Neural cell (in vitro differentiated cells): ENCODE results near the gene SRGAP3. TPM values are rescaled to one million over a fixed set of nuclear protein-coding genes. Genes with fewer than 3 reads are reported as not detected.

ENCODE experiments used
- H2AFZ ChIP-seq: fragments of 200-600, 300-800 bp; sonication (generic), shearing (Covaris generic); 2 replicates; pipeline ENCODE4 v1.6.0; 2014; ENCODE audit warnings: low read depth, mild to moderate bottlenecking, antibody characterized with exemption, low read length, moderate library complexity
- H3F3A ChIP-seq: fragments of 200-600 bp; shearing (Covaris generic); 2 replicates; pipeline ENCODE4 v1.6.1; 2016; ENCODE audit warnings: mild to moderate bottlenecking, moderate library complexity, mixed read lengths, antibody characterized with exemption, low read length; ENCODE audit not compliant: insufficient read depth, poor library complexity, severe bottlenecking
- H3K27ac ChIP-seq: fragments of 200-600, 300-800 bp; sonication (generic), shearing (Covaris generic); 2 replicates; pipeline ENCODE4 v1.5.1; 2014; ENCODE audit warnings: mild to moderate bottlenecking, low read length, moderate library complexity
- H3K27me3 ChIP-seq: fragments of 300-800, 200-600 bp; sonication (generic), shearing (Covaris generic); 2 replicates; pipeline ENCODE4 v1.6.0; 2014; ENCODE audit warnings: mild to moderate bottlenecking, low read depth, low read length, moderate library complexity; ENCODE audit not compliant: insufficient read depth
- H3K36me3 ChIP-seq: fragments of 300-800, 200-600 bp; sonication (generic), shearing (Covaris generic); 2 replicates; pipeline ENCODE4 v1.5.1; 2014; ENCODE audit warnings: mild to moderate bottlenecking, antibody characterized with exemption, low read length, moderate library complexity; ENCODE audit not compliant: insufficient read depth
- H3K4me2 ChIP-seq: fragments of 300-800, 200-600 bp; sonication (generic), shearing (Covaris generic); 2 replicates; pipeline ENCODE4 v1.6.0; 2014; ENCODE audit warnings: mild to moderate bottlenecking, low read length
- H3K4me3 ChIP-seq: fragments of 300-800, 200-600 bp; sonication (generic), shearing (Covaris generic); 2 replicates; pipeline ENCODE4 v1.5.1; 2014; ENCODE audit warnings: mild to moderate bottlenecking, low read length, moderate library complexity
- H3K79me2 ChIP-seq: fragments of 200-600 bp; shearing (Covaris generic); replicated peaks from 2 replicates; pipeline ENCODE4 v1.6.0; 2014; ENCODE audit warnings: mild to moderate bottlenecking, low read length, moderate library complexity; ENCODE audit not compliant: insufficient read depth
- H3K9ac ChIP-seq: fragments of 300-800, 200-600 bp; sonication (generic), shearing (Covaris generic); 2 replicates; pipeline ENCODE4 v1.6.1; 2016; ENCODE audit warnings: mild to moderate bottlenecking, low read length, mixed read lengths
- H3K9me2 ChIP-seq: fragments of 200-600 bp; shearing (Covaris generic); 2 replicates; pipeline ENCODE4 v1.6.1; 2016; ENCODE audit warnings: mild to moderate bottlenecking, low read length, mixed read lengths; ENCODE audit not compliant: insufficient read depth
- H3K9me3 ChIP-seq: fragments of 200-600, 300-800 bp; sonication (generic), shearing (Covaris generic); 2 replicates; pipeline ENCODE4 v1.6.1; 2016; ENCODE audit warnings: mild to moderate bottlenecking, mixed run types, low read length, moderate library complexity, mixed read lengths
- H4K20me1 ChIP-seq: fragments of 200-600 bp; shearing (Covaris generic); 2 replicates; pipeline ENCODE4 v1.6.1; 2016; ENCODE audit warnings: mild to moderate bottlenecking, mixed run types; ENCODE audit not compliant: insufficient read depth
- CTCF ChIP-seq: fragments of 450-650 bp; IDR thresholded peaks from 2 replicates; pipeline ENCODE4 v1.5.1; 2014; ENCODE audit warnings: antibody characterized with exemption, mild to moderate bottlenecking, moderate library complexity; ENCODE audit not compliant: poor library complexity, severe bottlenecking
- EP300 ChIP-seq: fragments of 450-650 bp; conservative IDR thresholded peaks from 2 replicates; pipeline ENCODE4 v1.6.1; 2014; ENCODE audit warnings: antibody characterized with exemption, mild to moderate bottlenecking, moderate library complexity; ENCODE audit not compliant: poor library complexity, severe bottlenecking
- EZH2 ChIP-seq: fragments of 200-600, 300-800 bp; shearing (Covaris generic), sonication (generic); IDR thresholded peaks from 2 replicates; pipeline ENCODE4 v1.6.1; 2014; ENCODE audit warnings: antibody characterized with exemption, low read length, borderline replicate concordance, mild to moderate bottlenecking; ENCODE audit not compliant: insufficient read depth, poor library complexity, severe bottlenecking
- MXI1 ChIP-seq: fragments of 450-650 bp; conservative IDR thresholded peaks from 2 replicates; pipeline ENCODE4 v1.6.1; 2014; ENCODE audit warnings: antibody characterized with exemption, mild to moderate bottlenecking; ENCODE audit not compliant: poor library complexity, severe bottlenecking
- POLR2AphosphoS5 ChIP-seq: IDR thresholded peaks from 2 replicates; pipeline ENCODE4 v1.6.1; 2012
- RAD21 ChIP-seq: fragments of 450-650 bp; conservative IDR thresholded peaks from 2 replicates; pipeline ENCODE4 v1.6.1; 2014; ENCODE audit warnings: antibody characterized with exemption, mild to moderate bottlenecking, moderate library complexity
- REST ChIP-seq: IDR thresholded peaks from 2 replicates; pipeline ENCODE4 v1.6.1; 2012; ENCODE audit warnings: borderline replicate concordance
- SMC3 ChIP-seq: fragments of 450-650 bp; conservative IDR thresholded peaks from 2 replicates; pipeline ENCODE4 v1.6.1; 2014; ENCODE audit warnings: antibody characterized with exemption, mild to moderate bottlenecking, moderate library complexity; ENCODE audit not compliant: poor library complexity
- TAF1 ChIP-seq: IDR thresholded peaks from 2 replicates; pipeline ENCODE4 v1.6.1; 2012; ENCODE audit warnings: low read depth
- polyA plus RNA-seq: library from polyadenylated mRNA; depleted of rRNA; stranded (reverse); fragments of >200 nt; gene quantifications from 2 replicates; pipeline ENCODE4 v1.2.3, GENCODE V29; 2014

SRGAP3 gene
- polyA plus RNA-seq, 1 donor from 2014 or later = 31.5 TPM

- H3K9ac ChIP-seq = no peak overlapping the region
- TF ChIP-seq CTCF (no peak), MXI1 (no peak)
- no peaks in the 10 kb centered on the region for H3K36me3 ChIP-seq
- H3K27me3 ChIP-seq = no peaks in the 10 kb centered on the region
- no peaks in the 10 kb centered on the region for H3K9me3 ChIP-seq
- H2AFZ ChIP-seq = no peak overlapping the region
- no peak overlapping the region for H3K4me2 ChIP-seq
- no peaks in the 10 kb centered on the region for H4K20me1 ChIP-seq
- H3K27ac ChIP-seq = no peak overlapping the region
- H3F3A ChIP-seq = no peaks in the 10 kb centered on the region
- H3K4me3 ChIP-seq = no peak overlapping the region
- H3K79me2 ChIP-seq = peaks cover 45% of the 10 kb centered on the region
- H3K9me2 ChIP-seq = no peaks in the 10 kb centered on the region
These were observed 54.8 kb downstream of the SRGAP3 start for GRCh38 chr3:9194509-9195184.

- Histone ChIP-seq H3K4me3 (no peak overlapping the region), H3K79me2 (peaks cover 45% of the 10 kb centered on the region), H3K9ac (no peak overlapping the region), H3K4me2 (no peak overlapping the region), H3F3A (no peaks in the 10 kb centered on the region), H3K9me3 (no peaks in the 10 kb centered on the region), H2AFZ (no peak overlapping the region), H3K9me2 (no peaks in the 10 kb centered on the region), H3K36me3 (no peaks in the 10 kb centered on the region), H3K27ac (no peak overlapping the region), H4K20me1 (no peaks in the 10 kb centered on the region), H3K27me3 (no peaks in the 10 kb centered on the region)
- TF ChIP-seq MXI1 (no peak), RAD21 (no peak), TAF1 (no peak), EZH2 (no peak), EP300 (no peak), CTCF (no peak), REST (no peak), POLR2AphosphoS5 (no peak), SMC3 (no peak)
These were observed 55.7 kb downstream of the SRGAP3 start for GRCh38 chr3:9193633-9194195.
